HG02759 (cell line): ENCODE measurements around the gene TGIF1.

Source experiments
- ATAC-seq: cut with Tn5 transposase; IDR thresholded peaks from one replicate; pipeline ENCODE4 v1.9.1; 2021; ENCODE audit warnings: mild to moderate bottlenecking, moderate library complexity; ENCODE audit not compliant: unreplicated experiment

The TGIF1 gene

DNA sequence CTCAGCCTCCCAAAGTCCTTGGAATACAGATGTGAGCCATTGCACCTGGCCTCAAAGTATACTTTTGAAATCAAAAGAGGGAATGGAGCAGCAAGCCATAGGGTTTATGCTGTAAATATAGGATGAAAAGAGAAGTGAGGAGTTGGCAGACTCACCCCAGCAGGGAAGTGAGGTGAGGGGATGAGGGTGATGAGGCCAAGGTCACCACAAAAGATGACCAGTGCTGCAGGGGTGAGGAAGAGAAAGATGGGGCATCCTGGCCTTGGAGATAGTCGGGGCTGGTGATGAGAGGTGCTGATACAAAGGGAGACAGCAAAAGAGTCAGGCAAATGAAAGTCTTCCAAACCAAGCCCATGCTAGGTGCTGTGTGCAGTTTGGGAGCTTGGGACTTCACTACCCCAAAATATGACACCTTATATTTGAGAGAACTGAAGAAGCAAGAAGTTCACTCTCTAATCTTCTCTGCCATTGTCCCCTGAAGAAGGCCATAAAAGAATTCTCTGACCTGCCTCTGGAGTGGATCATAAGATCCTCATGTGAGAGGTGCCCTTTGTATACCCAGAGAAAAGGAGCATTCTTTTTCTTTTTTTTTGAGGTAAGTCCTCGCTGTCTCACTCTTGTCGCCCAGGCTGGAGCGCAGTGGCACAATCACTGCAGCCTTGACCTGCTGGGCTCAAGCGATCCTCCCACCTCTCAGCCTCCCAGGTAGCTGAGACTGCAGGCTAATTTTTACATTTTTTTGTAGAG is 31.0 kb downstream of the TGIF1 start:
- no peak for ATAC-seq

- ATAC-seq: peak; percentile 64
Observed at GRCh38 chr18:3481696-3482210, 31.8 kb downstream of the TGIF1 start.

DNA sequence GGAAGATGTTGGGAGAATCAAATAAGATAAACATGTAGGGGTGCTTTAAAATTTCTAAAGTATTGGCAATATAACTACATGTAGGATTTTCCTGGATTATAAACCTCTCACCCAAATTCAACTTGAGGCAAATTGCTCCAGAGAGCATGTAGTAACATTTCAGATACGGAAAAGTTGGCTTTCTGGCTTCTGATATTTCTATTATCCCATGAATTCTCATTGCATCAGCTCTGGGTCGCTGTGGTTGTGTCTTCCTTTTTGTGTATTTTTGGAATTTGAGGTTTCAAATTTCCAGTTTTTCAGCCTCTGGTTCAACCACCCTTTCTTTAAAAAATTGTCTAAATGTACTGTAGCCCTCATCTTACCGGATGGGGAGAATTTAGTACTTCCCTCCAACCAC is 32.3 kb downstream of the TGIF1 start:
- no peak for ATAC-seq

DNA sequence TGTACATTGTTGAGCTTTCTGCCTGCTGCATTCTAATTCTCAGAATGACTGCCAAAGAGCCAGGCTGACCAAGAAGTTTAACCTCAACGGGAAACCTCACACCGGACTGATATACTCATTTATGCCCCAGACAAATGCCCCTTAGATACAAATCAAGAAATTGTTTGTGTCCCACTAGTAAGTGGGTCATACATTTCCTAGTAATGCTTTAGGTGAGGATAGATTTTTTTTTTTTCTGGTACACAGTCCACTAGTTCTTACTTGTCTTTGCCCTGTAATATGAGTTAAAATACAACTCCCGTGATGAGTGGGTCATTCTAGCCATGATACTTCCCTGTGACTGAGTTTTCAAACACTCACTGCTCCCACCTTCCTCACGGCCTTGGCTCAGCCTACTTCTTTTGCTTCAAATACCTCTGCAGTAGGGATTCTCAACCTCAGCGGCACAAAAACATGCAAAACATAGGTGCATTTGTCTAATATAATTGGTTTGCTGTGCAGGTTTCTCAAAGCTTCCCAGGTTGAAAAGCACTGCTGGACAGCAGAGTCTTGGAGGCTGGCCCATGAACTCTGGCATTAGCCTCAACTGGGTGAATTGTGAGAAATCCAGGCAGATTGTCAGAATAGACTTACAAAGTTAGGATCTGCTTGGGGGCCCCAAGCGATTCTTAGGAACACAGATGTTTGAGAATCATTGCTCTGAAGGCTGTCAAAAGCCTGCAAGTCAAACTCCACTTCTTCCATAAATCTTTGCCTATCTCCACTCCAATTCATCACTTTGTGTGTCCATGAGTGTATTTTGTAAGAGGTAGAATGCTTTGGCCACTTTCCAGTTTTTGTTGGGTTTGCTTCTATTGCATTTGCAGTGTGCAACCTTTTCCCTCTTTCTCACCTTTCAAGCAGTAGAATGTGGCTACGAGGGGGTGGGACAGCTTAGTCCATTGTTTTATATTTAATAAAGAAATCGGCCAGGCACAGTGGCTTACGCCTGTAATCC is 35.5 kb downstream of the TGIF1 start:
- ATAC-seq: peak; percentile 68

- ATAC-seq: no peak
Observed at GRCh38 chr18:3486512-3486911, 36.5 kb downstream of the TGIF1 start.

DNA sequence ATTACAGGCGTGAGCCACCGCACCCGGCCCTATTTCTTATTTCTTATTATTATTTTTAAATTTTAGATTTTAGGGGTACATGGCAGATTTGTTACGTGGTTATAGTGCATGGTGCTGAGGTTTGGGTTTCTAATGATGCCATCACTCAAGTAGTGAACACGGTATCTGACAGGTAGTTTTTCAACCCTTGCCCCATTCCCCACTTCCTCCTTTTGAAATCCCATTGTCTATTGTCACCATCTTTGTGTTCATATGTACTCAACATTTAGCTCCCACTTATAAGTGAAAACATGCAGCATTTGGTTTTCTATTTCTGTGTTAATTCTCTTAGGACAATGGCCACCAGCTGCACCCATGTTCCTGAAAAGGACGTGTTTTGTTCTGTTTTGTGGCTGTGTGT is 39.5 kb downstream of the TGIF1 start:
- no peak for ATAC-seq

GRCh38 chr18:3491981-3492555 is 42.1 kb downstream of the TGIF1 start:
- ATAC-seq: no peak

DNA sequence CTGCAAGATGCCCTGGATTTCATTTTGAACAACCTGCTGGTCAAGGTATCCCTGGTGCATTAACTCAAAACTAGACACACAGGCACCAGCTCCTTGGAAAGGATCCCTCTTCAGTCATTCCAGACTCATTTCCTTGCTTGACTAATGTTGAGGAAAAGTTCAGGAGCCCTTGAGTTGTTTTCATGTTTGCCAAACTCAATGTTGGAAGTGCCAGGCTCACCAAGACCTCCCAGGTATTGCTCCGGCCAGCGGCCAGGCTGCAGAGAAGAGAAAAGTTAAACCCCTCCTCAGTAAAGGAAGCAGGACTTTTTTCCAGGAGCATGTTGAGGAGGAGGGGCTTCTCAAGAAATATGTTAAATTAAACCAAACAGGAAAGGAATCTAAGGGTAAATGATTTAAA is 42.7 kb downstream of the TGIF1 start:
- ATAC-seq: no peak

GRCh38 chr18:3493501-3494244 is 43.7 kb downstream of the TGIF1 start:
- no peak for ATAC-seq

GRCh38 chr18:3494245-3494526 is 44.2 kb downstream of the TGIF1 start:
- no peak for ATAC-seq

DNA sequence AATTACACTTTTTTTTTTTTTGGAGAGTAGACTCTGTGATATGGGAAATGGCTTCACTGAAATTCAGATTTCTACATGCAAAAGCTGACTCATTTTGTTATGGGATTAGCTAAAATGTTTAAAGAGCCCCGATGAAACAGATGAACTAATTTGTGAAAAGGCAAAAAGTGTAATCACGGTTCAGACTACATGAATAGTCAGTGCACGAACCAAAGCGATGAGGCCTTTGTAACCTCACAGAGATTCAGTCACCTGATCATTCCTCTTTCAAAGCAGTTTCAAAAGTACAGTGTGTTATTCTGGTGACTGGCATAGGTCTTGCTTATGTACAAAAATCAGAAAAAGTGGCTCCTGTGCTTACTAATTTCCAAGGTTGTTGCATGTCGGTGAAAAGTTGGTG is 44.6 kb downstream of the TGIF1 start:
- no peak for ATAC-seq

GRCh38 chr18:3495691-3496430 is 45.9 kb downstream of the TGIF1 start:
- ATAC-seq: no peak

DNA sequence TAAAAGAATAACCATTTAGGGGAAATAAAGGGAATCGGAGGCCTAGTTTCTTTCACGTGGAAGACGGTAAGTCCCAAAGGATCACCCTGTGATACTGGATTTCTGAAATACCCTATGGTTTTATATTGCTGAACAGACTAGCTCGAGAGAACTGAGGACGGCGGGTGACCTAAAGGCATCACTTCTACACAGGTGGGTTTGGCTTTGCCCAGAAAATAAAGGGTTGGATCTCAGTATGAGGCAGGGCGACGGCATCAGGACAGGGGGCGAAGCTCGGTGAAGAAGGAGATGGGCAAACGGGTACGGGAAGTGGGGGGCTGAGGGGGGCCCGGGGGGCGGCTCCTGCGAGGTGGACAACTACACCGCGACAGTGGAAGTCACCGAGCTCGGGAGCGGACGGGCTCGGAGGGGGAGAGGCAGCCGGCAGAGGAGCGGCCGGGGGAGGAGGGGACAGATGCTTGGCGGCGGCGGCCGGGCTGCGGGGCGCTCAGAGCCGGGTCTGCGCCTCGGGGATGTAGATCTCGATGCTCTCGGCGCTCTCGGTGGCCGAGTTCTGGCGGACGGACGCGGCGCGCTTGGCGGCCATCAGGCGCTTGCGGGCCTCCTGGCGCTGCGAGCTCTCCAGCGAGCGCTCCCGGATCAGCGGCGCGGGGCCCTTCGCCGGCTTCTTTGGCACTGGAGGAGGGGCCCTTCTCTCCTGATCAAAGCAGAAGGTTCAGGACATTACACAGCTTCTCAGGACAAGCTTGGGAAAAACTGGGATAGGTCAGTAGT is 48.9 kb downstream of the TGIF1 start:
- no peak for ATAC-seq

DNA sequence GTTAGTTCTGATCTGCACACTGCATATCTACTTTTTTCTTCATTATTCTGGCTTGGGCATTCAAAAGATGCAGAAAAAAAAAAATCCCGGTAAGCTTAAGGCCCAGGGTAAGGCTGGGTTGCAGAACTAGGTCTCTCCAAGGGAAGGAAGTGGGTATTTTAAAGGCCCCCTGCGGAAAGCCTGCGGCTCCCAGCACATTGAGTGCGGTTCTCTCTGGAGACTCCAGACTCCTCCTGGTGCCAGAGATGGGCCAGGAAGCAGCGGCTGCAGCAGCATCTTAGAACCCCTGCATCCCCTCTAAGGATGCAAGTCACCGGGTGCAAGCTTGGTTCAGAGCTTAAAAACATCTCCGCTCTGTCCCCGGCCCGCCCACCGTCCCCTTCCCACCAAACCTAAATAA is 49.5 kb downstream of the TGIF1 start:
- no peak for ATAC-seq

- no peak for ATAC-seq
Observed at GRCh38 chr18:3500016-3500415, 50.0 kb downstream of the TGIF1 start.

DNA sequence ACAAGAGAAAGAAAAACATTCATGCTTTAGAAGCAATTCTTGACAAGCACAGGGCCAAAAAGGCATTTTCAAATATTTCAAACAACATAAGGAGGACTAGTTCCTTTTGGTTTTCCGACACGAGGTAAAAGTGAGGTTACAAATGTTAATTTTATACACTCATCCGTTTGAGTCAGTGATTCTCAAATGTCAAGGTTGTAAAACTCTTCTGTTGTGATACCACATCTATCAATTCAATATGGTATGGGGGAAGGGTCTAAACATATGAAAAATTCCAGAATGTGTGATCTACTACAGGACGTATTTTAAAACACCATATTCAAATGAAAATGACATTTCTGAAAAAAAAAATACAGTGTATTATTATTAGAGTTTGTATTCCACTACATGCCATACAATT is 52.7 kb downstream of the TGIF1 start:
- no peak for ATAC-seq

GRCh38 chr18:3504637-3505036 is 54.7 kb downstream of the TGIF1 start:
- ATAC-seq: no peak

DNA sequence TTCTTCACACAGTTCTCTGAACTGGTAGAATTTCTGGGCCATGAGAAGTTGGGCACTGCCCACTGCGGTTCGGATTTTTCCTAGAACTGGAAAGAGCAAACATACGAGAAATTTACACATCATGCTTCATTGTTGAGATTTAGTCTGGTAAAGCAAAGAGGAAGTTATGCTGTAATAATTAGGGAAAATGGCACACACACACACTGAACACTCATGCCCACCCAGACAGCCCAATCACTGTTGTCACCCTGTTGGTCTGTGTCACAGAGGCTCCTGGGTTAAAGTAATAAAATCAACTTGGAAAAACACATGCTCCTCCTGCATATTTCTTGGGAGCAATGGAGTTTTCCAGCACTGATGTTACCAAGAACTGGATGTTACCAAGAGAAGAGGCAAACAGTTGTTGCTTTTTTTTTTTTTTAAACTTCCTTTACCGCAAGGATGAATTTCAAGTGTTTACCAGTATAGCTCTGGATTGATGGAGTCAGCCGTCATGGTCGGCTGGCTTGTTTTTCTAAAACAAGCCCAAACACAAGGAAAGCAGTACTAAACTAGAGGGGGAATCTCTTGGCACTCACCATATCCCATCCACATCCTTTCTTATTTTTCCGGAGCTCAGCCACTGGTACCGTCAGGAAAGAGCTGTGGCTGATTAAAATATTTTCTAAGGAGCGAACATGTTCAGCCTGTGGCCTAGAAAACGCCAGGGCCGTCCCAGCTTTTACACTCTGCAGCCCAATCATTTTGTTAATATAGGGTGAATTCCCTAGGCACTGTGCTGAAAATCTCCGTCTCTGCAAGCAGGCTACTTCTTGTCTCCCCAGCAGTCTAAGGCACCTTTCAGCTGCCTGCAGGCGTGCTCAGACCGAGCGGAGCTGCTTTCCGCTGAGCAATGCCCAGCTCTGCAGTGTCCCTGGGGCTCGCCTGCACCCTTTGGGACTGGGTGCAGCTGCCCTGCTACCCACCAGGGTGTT is 58.9 kb downstream of the TGIF1 start:
- ATAC-seq: no peak
